ENCODE results near the gene ZRANB1. TPM values are rescaled to one million over a fixed set of nuclear protein-coding genes. Genes with fewer than 3 reads are reported as not detected.

Gene ZRANB1
- total and polyA plus RNA-seq, 2 experiments from 2014 or later: 4.2 to 26.7 TPM

GRCh38 chr10:125037145-125037877 lies 95.4 kb downstream of the ZRANB1 start:
- Mint-ChIP-seq H3K4me1 (peaks cover 94% of the 10 kb centered on the region), H3K9me3 (no peaks in the 10 kb centered on the region), H3K4me3 (peak overlapping the region; percentile 30; the same call in 1 of the 3 replicates), H3K27ac (peak overlapping the region; percentile 97), H3K27me3 (ENCODE audit: insufficient read depth, low read depth, poor library complexity) (peaks cover 51% of the 10 kb centered on the region), H3K36me3 (ENCODE audit: low read depth) (peaks cover 80% of the 10 kb centered on the region)
- ATAC-seq (peak; percentile 3; the same call in 2 of the 3 replicates), DNase-seq (ENCODE audit: low spot score) (peak; percentile 50)
- Histone ChIP-seq H3K4me2 (peak overlapping the region; percentile 49; the same call in 1 of the 2 replicates), H3K27me3 (ENCODE audit: insufficient read depth) (no peaks in the 10 kb centered on the region), H3K9me2 (ENCODE audit: insufficient read depth) (no peaks in the 10 kb centered on the region), H4K20me1 (replicated peaks; ENCODE audit: insufficient read depth) (peaks cover 70% of the 10 kb centered on the region), H3K4me1 (ENCODE audit: insufficient read depth) (peaks cover 75% of the 10 kb centered on the region), H3F3A (replicated peaks; ENCODE audit: low read depth) (peaks cover 4% of the 10 kb centered on the region), H3K36me3 (ENCODE audit: insufficient read depth) (no peaks in the 10 kb centered on the region), H3K27ac (ENCODE audit: low read depth) (peak overlapping the region; percentile 82), H2AFZ (no peak overlapping the region), H3K4me3 (no peak overlapping the region), H3K79me2 (replicated peaks; ENCODE audit: insufficient read depth) (peaks cover 100% of the 10 kb centered on the region)
- no peak for TF ChIP-seq STAT1 (IDR thresholded peaks at IDR 0.05; ENCODE audit: unreplicated experiment)

Small RNA genes within 50 kb of the gene (microRNA-seq; reads per million reads assigned to microRNA genes)
- not detected for gene MIR4296

Small RNA genes within 50 kb of the gene (small RNA-seq; reads per million reads assigned to genes)
- gene MIR4296 (ENCODE audit: low replicate concordance): not detected

Other genes starting within 250 kb of the ZRANB1 start
- gene FAM53B, start 197.7 kb upstream of the ZRANB1 start, total RNA-seq (2014; rRNA removed; shearing (Covaris generic)): 14.5 and 20.3 TPM in 2 replicates
- gene FAM53B, start 197.7 kb upstream of the ZRANB1 start, polyA plus RNA-seq (2016; fragmentation: Nextera tagmentation; extraction: Ambion mirVana): 3.0 and 3.5 TPM in 2 replicates
- gene EEF1AKMT2, start 150.2 kb upstream of the ZRANB1 start, total RNA-seq (2014; rRNA removed; shearing (Covaris generic)): 29.7 and 38.0 TPM in 2 replicates
- gene EEF1AKMT2, start 150.2 kb upstream of the ZRANB1 start, polyA plus RNA-seq (2016; fragmentation: Nextera tagmentation; extraction: Ambion mirVana): 29.4 and 35.0 TPM in 2 replicates
- gene ABRAXAS2, start 140.3 kb upstream of the ZRANB1 start, total RNA-seq (2014; rRNA removed; shearing (Covaris generic)): 15.5 and 15.6 TPM in 2 replicates
- 10.9 and 12.1 TPM in 2 replicates for gene ABRAXAS2, start 140.3 kb upstream of the ZRANB1 start, polyA plus RNA-seq (2016; fragmentation: Nextera tagmentation; extraction: Ambion mirVana)
- 233 and 265 TPM in 2 replicates for gene CTBP2, start 218.4 kb downstream of the ZRANB1 start, total RNA-seq (2014; rRNA removed; shearing (Covaris generic))
- 133 and 138 TPM in 2 replicates for gene CTBP2, start 218.4 kb downstream of the ZRANB1 start, polyA plus RNA-seq (2016; fragmentation: Nextera tagmentation; extraction: Ambion mirVana)